Measurements from ENCODE around the gene UMAD1. TPM values are rescaled to one million over a fixed set of nuclear protein-coding genes. Genes with fewer than 3 reads are reported as not detected.

The UMAD1 gene
- total and polyA plus RNA-seq, 4 donors = 7.7 to 19.2 (median 12.2) TPM

GRCh38 chr7:7862393-7862792, 221.8 kb downstream of the UMAD1 start:
- Histone ChIP-seq H3K9me3 (ENCODE audit: control insufficient read depth in 4 of 4, insufficient read depth in 3 of 4, low read length in 3 of 4) (no peaks in the 10 kb centered on the region), H3K9ac (ENCODE audit: insufficient read depth in 1 of 2, low read length in 2 of 2) (no peak overlapping the region), H3K27ac (ENCODE audit: low read depth in 1 of 2, low read length in 1 of 2) (no peak overlapping the region), H3K36me3 (ENCODE audit: control insufficient read depth in 4 of 4, insufficient read depth in 4 of 4, low read length in 4 of 4) (no peaks in the 10 kb centered on the region), H3K4me3 (no peak overlapping the region), H3K27me3 (ENCODE audit: control insufficient read depth in 3 of 3, insufficient read depth in 3 of 3, low read length in 2 of 3) (no peaks in the 10 kb centered on the region), H3K4me1 (ENCODE audit: control insufficient read depth in 5 of 5, insufficient read depth in 5 of 5, low read length in 5 of 5) (peaks cover 0 to 6% (median 0%) of the 10 kb centered on the region in 5 donors)
- TF ChIP-seq, protein P1, sequence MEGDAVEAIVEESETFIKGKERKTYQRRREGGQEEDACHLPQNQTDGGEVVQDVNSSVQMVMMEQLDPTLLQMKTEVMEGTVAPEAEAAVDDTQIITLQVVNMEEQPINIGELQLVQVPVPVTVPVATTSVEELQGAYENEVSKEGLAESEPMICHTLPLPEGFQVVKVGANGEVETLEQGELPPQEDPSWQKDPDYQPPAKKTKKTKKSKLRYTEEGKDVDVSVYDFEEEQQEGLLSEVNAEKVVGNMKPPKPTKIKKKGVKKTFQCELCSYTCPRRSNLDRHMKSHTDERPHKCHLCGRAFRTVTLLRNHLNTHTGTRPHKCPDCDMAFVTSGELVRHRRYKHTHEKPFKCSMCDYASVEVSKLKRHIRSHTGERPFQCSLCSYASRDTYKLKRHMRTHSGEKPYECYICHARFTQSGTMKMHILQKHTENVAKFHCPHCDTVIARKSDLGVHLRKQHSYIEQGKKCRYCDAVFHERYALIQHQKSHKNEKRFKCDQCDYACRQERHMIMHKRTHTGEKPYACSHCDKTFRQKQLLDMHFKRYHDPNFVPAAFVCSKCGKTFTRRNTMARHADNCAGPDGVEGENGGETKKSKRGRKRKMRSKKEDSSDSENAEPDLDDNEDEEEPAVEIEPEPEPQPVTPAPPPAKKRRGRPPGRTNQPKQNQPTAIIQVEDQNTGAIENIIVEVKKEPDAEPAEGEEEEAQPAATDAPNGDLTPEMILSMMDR (IDR thresholded peaks at IDR 0.05; ENCODE audit: control extremely low read depth, extremely low read depth) = no peak
- DNase-seq (no peak), ATAC-seq (ENCODE audit: insufficient read depth, low FRiP score) (no peak)
- 50 to 77% methylated on average over 2 of the region's 2 CpGs for WGBS, 2 donors

GRCh38 chr7:7867846-7868571, 227.5 kb downstream of the UMAD1 start:
- 26 to 60% methylated on average over 10 of the region's 10 CpGs for WGBS, 2 donors
- TF ChIP-seq, protein P1 (IDR thresholded peaks at IDR 0.05; ENCODE audit: control extremely low read depth, extremely low read depth) = no peak
- H3K27me3 ChIP-seq (ENCODE audit: control insufficient read depth in 3 of 3, insufficient read depth in 3 of 3, low read length in 2 of 3) = no peaks in the 10 kb centered on the region
- no peaks in the 10 kb centered on the region for H3K36me3 ChIP-seq (ENCODE audit: control insufficient read depth in 4 of 4, insufficient read depth in 4 of 4, low read length in 4 of 4)
- H3K9ac ChIP-seq (ENCODE audit: insufficient read depth in 1 of 2, low read length in 2 of 2) = no peak overlapping the region
- peaks cover 0 to 4% (median 0%) of the 10 kb centered on the region in 5 donors for H3K4me1 ChIP-seq (ENCODE audit: control insufficient read depth in 5 of 5, insufficient read depth in 5 of 5, low read length in 5 of 5)
- peak overlapping the region in 1 of 2 donors; percentile 46 for H3K27ac ChIP-seq (ENCODE audit: low read depth in 1 of 2, low read length in 1 of 2)
- H3K4me3 ChIP-seq = no peak overlapping the region
- H3K9me3 ChIP-seq (ENCODE audit: control insufficient read depth in 4 of 4, insufficient read depth in 3 of 4, low read length in 3 of 4) = no peaks in the 10 kb centered on the region
- DNase-seq (peak in 2 of 3 donors; percentile 2 to 9), ATAC-seq (ENCODE audit: insufficient read depth, low FRiP score) (no peak)

DNA sequence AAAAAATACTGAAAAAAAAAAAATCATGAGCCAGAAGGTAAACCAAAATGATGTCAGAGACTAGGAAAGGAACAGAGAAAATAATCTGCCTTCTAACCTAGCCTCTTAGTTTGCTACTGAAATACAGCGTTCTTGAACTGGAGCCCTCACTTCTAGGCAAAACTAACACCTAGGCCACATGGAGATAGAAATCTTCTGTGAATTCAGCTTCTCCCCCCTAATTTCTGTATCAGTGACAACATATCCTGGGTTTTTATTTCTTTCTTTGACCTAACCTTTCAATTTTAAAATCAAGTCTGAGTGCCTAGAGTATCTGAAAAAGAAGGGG, 228.0 kb downstream of the UMAD1 start:
- WGBS, 2 donors = 37 to 78% methylated on average over 1 of the region's 1 CpG
- TF ChIP-seq, protein P1 (IDR thresholded peaks at IDR 0.05; ENCODE audit: control extremely low read depth, extremely low read depth) = no peak
- H3K9me3 ChIP-seq (ENCODE audit: control insufficient read depth in 4 of 4, insufficient read depth in 3 of 4, low read length in 3 of 4) = no peaks in the 10 kb centered on the region
- no peak overlapping the region for H3K27ac ChIP-seq (ENCODE audit: low read depth in 1 of 2, low read length in 1 of 2)
- ATAC-seq (ENCODE audit: insufficient read depth, low FRiP score) (no peak), DNase-seq (no peak)
- no peaks in the 10 kb centered on the region for H3K27me3 ChIP-seq (ENCODE audit: control insufficient read depth in 3 of 3, insufficient read depth in 3 of 3, low read length in 2 of 3)
- no peaks in the 10 kb centered on the region for H3K36me3 ChIP-seq (ENCODE audit: control insufficient read depth in 4 of 4, insufficient read depth in 4 of 4, low read length in 4 of 4)
- no peak overlapping the region for H3K9ac ChIP-seq (ENCODE audit: insufficient read depth in 1 of 2, low read length in 2 of 2)
- H3K4me1 ChIP-seq (ENCODE audit: control insufficient read depth in 5 of 5, insufficient read depth in 5 of 5, low read length in 5 of 5) = peaks cover 0 to 4% (median 0%) of the 10 kb centered on the region in 5 donors
- no peak overlapping the region for H3K4me3 ChIP-seq

DNA sequence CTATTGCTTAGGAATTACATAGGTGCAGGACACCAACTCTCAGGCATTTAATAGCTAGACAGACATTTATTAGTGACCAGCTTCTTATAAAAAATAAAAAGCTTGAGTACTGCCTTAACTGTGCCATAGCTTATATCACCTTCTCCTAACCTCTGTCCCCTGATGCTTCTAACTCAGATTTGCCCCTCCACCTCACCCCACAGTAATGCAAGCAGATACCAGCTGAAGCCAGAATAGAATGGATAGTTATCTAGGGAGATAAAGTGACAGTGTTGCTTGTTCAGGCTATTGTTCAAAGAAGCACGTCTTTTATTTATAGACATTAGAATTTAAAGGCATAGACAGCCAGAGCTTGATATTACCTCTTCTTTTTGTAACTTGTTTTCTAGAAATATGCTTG, 228.5 kb downstream of the UMAD1 start:
- Histone ChIP-seq H3K27ac (ENCODE audit: low read depth in 1 of 2, low read length in 1 of 2) (no peak overlapping the region), H3K4me3 (no peak overlapping the region), H3K27me3 (ENCODE audit: control insufficient read depth in 3 of 3, insufficient read depth in 3 of 3, low read length in 2 of 3) (no peaks in the 10 kb centered on the region), H3K9ac (ENCODE audit: insufficient read depth in 1 of 2, low read length in 2 of 2) (no peak overlapping the region), H3K36me3 (ENCODE audit: control insufficient read depth in 4 of 4, insufficient read depth in 4 of 4, low read length in 4 of 4) (no peaks in the 10 kb centered on the region), H3K4me1 (ENCODE audit: control insufficient read depth in 5 of 5, insufficient read depth in 5 of 5, low read length in 5 of 5) (peaks cover 0 to 4% (median 0%) of the 10 kb centered on the region in 5 donors), H3K9me3 (ENCODE audit: control insufficient read depth in 4 of 4, insufficient read depth in 3 of 4, low read length in 3 of 4) (no peaks in the 10 kb centered on the region)
- TF ChIP-seq, protein P1 (IDR thresholded peaks at IDR 0.05; ENCODE audit: control extremely low read depth, extremely low read depth) = no peak
- no peak for ATAC-seq (ENCODE audit: insufficient read depth, low FRiP score)
- WGBS, 2 donors = 0 to 38% methylated on average over 1 of the region's 1 CpG
- DNase-seq = no peak
